Right lobe of liver (tissue), 4 donors: ENCODE results near the gene SPATA7.

Source experiments
- CTCF ChIP-seq, 4 donors: fragments of 200-600 bp in 3 of 4; fragments of 450-650 bp in 1 of 4; IDR thresholded peaks; one replicate each; pipeline versions ENCODE4 v1.5.1 to v1.8.0; 2016 to 2022; ENCODE audit warnings: antibody characterized with exemption in 4 of 4, mild to moderate bottlenecking in 2 of 4
- POLR2A ChIP-seq: fragments of 450-650 bp; IDR thresholded peaks from one replicate; pipeline ENCODE4 v1.6.1; 2017; ENCODE audit warnings: antibody characterized with exemption, mild to moderate bottlenecking
- donor health status: DM: no; HTN: no; CAD: no.
- donor health status: DM: no; HTN: no; CAD: no.
- donor health status: DM: no; HTN: yes; CAD: no.

- TF ChIP-seq CTCF (IDR thresholded peaks at IDR 0.05): no peak
- no peak for TF ChIP-seq POLR2A
Observed at GRCh38 chr14:88424573-88424972, 39.1 kb downstream of the SPATA7 start.
